Measurements from ENCODE around the gene ZNF182.
"Not testable (repeated sequence)": the region's sequence is repeated elsewhere in the genome, so short reads cannot be mapped to it uniquely, and the experiment has no call there.

Gene ZNF182

DNA sequence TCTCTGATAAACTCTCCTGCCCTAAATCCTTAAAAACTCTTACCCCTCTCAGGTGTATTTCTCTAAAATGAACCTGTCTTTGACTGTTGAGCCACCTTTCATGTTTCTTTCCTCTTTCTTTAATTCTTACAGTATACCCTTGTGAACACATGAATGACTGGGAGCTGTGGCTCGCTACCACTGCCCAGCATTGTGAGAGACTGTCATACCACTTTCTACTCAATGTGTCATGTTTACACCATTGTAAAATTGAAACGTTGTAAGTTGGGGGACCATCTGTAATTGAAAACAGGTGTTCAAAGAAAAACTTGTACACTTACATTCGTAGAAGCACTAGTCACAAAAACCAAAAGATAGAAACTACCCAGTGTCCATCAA, 66.9 kb downstream of the ZNF182 start:
- DNase-seq (ENCODE audit: insufficient read length), result no peak

DNA sequence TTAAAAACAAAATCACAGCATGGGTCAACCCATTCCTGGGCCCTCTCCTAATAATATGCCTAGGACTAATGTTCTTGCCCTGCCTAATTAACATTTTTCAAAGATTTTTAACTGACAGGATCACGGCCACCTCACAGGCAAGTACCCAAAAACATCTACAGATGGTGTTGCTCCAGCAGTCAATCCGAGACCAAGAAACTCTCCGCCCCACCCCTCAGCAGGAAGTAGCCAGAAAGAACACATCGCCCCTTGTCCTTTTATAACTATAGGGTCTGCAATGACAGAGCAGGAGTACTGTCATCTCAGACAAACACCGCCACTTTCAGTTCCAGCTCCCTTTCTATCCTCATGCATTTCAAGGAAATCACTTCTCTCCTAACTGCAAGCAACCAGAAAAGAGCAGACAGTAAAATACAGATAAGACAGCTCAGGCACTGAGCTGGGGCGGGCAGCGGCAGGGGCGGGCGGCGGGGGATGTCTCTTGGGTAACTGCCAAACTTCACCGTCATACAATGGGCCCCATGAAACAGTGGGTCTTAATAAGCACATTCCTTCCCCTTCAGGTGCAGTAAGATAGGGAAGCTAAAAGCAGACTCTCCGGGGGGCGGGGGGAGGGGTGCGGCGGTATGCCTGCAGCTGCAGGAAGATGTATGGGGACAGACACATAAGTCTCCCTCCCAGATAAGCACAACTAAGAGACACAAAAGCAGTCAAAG, 67.4 kb downstream of the ZNF182 start:
- TF ChIP-seq POLR2A (IDR thresholded peaks at IDR 0.05; ENCODE audit: low read depth, low read length) (no peak), TAF1 (IDR thresholded peaks at IDR 0.05; ENCODE audit: borderline replicate concordance, low read depth, low read length) (no peak), POLR2AphosphoS5 (IDR thresholded peaks at IDR 0.05; ENCODE audit: low read depth, low read length) (no peak)
- no peak for FAIRE-seq
- DNase-seq (ENCODE audit: insufficient read length), result no peak

More for the DNA sequence above, 66.9 kb downstream of the ZNF182 start:
- TF ChIP-seq TAF1 (IDR thresholded peaks at IDR 0.05; ENCODE audit: borderline replicate concordance, low read depth, low read length), result no peak
- no peak for TF ChIP-seq POLR2AphosphoS5 (IDR thresholded peaks at IDR 0.05; ENCODE audit: low read depth, low read length)
- TF ChIP-seq POLR2A (IDR thresholded peaks at IDR 0.05; ENCODE audit: low read depth, low read length), result no peak
- FAIRE-seq, result peak; percentile 85

DNA sequence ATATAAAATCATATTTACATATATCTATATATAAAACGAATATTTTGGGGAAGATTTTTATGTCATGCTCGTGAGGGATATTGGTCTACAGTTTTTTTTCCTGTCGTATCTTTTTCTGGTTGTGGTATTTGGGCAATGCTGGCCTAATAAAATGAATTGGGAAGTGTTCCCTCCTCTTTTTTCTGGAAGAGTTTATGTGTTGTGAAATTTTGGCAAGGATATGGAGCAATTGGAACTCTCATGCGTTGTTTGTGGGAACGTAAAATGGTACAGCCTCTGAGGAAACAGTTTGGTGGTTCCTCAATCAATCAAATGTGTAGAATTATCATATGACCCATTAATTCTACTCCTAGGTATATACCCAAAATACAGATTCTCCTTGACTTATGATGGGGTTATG, 69.8 kb downstream of the ZNF182 start:
- TF ChIP-seq TAF1 (IDR thresholded peaks at IDR 0.05; ENCODE audit: borderline replicate concordance, low read depth, low read length), result no peak
- no peak for TF ChIP-seq POLR2AphosphoS5 (IDR thresholded peaks at IDR 0.05; ENCODE audit: low read depth, low read length)
- no peak for TF ChIP-seq POLR2A (IDR thresholded peaks at IDR 0.05; ENCODE audit: low read depth, low read length)
- FAIRE-seq (no peak), DNase-seq (ENCODE audit: insufficient read length) (no peak)

DNA sequence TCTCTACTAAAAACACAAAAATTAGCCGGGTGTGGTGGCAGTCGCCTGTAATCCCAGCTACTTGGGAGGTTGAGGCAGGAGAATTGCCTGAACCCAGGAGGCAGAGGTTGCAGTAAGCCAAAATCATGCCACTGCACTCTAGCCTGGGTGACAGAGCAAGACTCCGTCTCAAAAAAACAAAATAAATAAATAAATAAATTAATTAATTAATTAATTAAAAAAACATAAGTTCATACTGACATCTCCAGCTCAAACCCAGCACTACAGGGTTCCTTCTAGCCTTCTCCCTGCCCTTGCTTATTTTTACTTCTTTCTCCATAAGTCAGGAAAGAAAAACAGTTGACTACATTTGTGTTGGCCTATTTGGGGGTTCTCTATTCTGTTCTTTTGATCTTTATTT, 71.8 kb downstream of the ZNF182 start:
- not testable (repeated sequence) for FAIRE-seq; DNase-seq (ENCODE audit: insufficient read length)

DNA sequence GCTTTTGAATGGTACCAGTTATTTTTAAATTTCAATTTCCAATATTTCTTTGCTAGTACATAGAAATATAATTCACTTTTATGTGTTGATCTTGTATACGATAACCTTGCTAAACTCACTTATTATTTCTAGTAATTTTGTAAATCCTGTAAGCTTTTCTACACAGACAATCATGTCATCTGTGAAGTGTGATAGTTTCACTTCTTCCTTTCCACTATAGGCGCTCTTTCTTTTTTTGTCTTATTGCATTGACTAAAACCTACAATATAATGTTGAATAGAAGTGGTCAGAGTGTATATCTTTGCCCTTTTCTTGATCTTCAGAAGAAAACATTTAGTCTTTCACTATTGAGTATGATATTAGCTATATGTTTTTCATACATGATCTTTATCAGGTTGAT, 76.6 kb downstream of the ZNF182 start:
- no peak for TF ChIP-seq TAF1 (IDR thresholded peaks at IDR 0.05; ENCODE audit: borderline replicate concordance, low read depth, low read length)
- TF ChIP-seq POLR2A (IDR thresholded peaks at IDR 0.05; ENCODE audit: low read depth, low read length), result no peak
- TF ChIP-seq POLR2AphosphoS5 (IDR thresholded peaks at IDR 0.05; ENCODE audit: low read depth, low read length), result no peak
- DNase-seq (ENCODE audit: insufficient read length) (no peak), FAIRE-seq (no peak)

Measured in GM12892 (cell line).